Thyroid gland (tissue), 4 donors: ENCODE measurements around the gene ECT2L. TPM values are rescaled to one million over a fixed set of nuclear protein-coding genes. Genes with fewer than 3 reads are reported as not detected.
"Not testable (repeated sequence)": the region's sequence is repeated elsewhere in the genome, so short reads cannot be mapped to it uniquely, and the experiment has no call there.

ENCODE experiments used
- DNase-seq, 2 donors: peaks; one replicate each; pipeline ENCODE4 v3.0.0-alpha.2; 2019
- H3K27ac ChIP-seq, 3 donors: fragments of 200-600 bp; sonication (generic); 1 replicate in 2 of 3; 2 replicates in 1 of 3; pipeline ENCODE4 v1.5.1; 2016 to 2019; ENCODE audit warnings: mild to moderate bottlenecking in 1 of 3, moderate library complexity in 1 of 3
- H3K27me3 ChIP-seq: fragments of 200-600 bp; sonication (generic); one replicate; pipeline ENCODE4 v1.5.1; 2019
- H3K36me3 ChIP-seq, 2 donors: fragments of 200-600 bp; sonication (generic); one replicate each; pipeline ENCODE4 v1.5.1; 2016 to 2019
- H3K4me1 ChIP-seq, 2 donors: fragments of 200-600 bp; sonication (generic); one replicate each; pipeline ENCODE4 v1.5.1; 2017 to 2019
- H3K4me3 ChIP-seq, 3 donors: fragments of 200-600 bp; sonication (generic); replicated peaks in 1 of 3; 1 replicate in 2 of 3; 2 replicates in 1 of 3; pipeline ENCODE4 v1.5.1; 2016; ENCODE audit warnings: mild to moderate bottlenecking in 1 of 3
- H3K9me3 ChIP-seq: fragments of 200-600 bp; sonication (generic); one replicate; pipeline ENCODE4 v1.5.1; 2017
- POLR2A ChIP-seq, 2 donors: fragments of 450-650 bp; IDR thresholded peaks; one replicate each; pipeline ENCODE4 v1.6.1; 2017; ENCODE audit warnings: antibody characterized with exemption in 2 of 2, mild to moderate bottlenecking in 2 of 2, moderate library complexity in 1 of 2
- WGBS, 2 donors: methylation state at CpG; one replicate each; pipeline ENCODE4 v1.1.5; 2017; 5-methylcytosine and 5-hydroxymethylcytosine counted together
- intact Hi-C: fragments of 100-400 bp; cut with DNase I; formaldehyde crosslinking; loops from one replicate; pipeline ENCODE4 v1.15.1; 2023
- total RNA-seq, 4 donors: library from RNA; depleted of rRNA; stranded (reverse); fragments of >200 nt; gene quantifications; one replicate each; pipeline ENCODE4 v1.2.3, GENCODE V29; 2016
- TF ChIP-seq, protein P1 (sequence below), 6 experiments: fragments of 200-600 bp in 3 of 6; fragments of 450-650 bp in 3 of 6; sonication (generic) in 3 of 6; IDR thresholded peaks; one replicate each; pipeline ENCODE4 v1.5.1; 2016 to 2019; ENCODE audit warnings: antibody characterized with exemption in 6 of 6, mild to moderate bottlenecking in 2 of 6, inconsistent platforms in 1 of 6, moderate library complexity in 1 of 6

ECT2L gene
- total RNA-seq, 4 donors from 2014 or later, result 0.11 to 8.7 (median 0.16) TPM

DNA sequence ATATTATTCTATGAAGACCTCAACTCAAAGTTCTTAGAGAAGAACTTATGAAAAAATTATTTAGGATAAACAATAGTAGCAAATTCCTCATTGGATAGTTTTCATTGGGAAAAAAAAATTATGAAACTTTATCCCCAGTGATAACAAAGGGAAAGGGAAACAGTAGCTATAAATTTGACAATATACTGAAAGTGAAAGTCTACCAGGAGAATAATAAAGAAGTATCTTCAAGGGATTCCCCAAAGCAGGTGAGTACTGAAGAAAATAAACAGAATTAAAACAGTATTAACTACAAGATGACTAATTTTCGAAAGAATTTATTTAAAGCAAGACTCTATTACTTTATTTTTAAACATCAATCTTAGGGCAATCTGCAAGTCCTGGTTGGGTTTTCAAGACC is 135.8 kb downstream of the ECT2L start:
- intact Hi-C loops, result no loop called here
- H3K9me3 ChIP-seq, result no peaks in the 10 kb centered on the region
- peaks cover 0 to 11% of the 10 kb centered on the region in 2 donors for H3K36me3 ChIP-seq
- TF ChIP-seq, protein P1, sequence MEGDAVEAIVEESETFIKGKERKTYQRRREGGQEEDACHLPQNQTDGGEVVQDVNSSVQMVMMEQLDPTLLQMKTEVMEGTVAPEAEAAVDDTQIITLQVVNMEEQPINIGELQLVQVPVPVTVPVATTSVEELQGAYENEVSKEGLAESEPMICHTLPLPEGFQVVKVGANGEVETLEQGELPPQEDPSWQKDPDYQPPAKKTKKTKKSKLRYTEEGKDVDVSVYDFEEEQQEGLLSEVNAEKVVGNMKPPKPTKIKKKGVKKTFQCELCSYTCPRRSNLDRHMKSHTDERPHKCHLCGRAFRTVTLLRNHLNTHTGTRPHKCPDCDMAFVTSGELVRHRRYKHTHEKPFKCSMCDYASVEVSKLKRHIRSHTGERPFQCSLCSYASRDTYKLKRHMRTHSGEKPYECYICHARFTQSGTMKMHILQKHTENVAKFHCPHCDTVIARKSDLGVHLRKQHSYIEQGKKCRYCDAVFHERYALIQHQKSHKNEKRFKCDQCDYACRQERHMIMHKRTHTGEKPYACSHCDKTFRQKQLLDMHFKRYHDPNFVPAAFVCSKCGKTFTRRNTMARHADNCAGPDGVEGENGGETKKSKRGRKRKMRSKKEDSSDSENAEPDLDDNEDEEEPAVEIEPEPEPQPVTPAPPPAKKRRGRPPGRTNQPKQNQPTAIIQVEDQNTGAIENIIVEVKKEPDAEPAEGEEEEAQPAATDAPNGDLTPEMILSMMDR (IDR thresholded peaks at IDR 0.05), result no peak
- TF ChIP-seq POLR2A (IDR thresholded peaks at IDR 0.05), result no peak
- no peak for DNase-seq
- no peak overlapping the region for H3K4me3 ChIP-seq
- 88 to 98% methylated on average over 1 of the region's 1 CpG for WGBS, 2 donors
- no peak overlapping the region for H3K27ac ChIP-seq
- H3K27me3 ChIP-seq, result no peaks in the 10 kb centered on the region
- no peaks in the 10 kb centered on the region for H3K4me1 ChIP-seq

DNA sequence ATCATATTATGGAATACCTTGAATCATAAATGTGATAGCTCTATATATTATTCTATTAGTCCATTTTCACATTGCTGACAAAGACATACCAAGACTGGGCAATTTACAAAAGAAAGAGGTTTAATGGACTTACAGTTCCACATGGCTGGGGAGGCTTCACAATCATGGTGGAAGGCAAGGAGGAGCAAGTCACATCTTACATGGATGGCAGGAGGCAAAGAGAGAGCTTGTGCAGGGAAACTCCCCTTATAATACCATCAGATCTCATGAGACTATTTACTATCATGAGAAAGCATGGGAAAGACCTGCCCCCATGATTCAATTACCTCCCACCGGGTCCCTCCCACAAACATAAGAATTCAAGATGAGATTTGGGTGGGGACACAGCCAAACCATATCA is 141.0 kb downstream of the ECT2L start:
- 92 to 97% methylated on average over 1 of the region's 1 CpG for WGBS, 2 donors
- H3K36me3 ChIP-seq, DNase-seq, intact Hi-C loops, H3K27ac ChIP-seq, H3K4me1 ChIP-seq, H3K27me3 ChIP-seq, H3K9me3 ChIP-seq, H3K4me3 ChIP-seq: not testable (repeated sequence)

DNA sequence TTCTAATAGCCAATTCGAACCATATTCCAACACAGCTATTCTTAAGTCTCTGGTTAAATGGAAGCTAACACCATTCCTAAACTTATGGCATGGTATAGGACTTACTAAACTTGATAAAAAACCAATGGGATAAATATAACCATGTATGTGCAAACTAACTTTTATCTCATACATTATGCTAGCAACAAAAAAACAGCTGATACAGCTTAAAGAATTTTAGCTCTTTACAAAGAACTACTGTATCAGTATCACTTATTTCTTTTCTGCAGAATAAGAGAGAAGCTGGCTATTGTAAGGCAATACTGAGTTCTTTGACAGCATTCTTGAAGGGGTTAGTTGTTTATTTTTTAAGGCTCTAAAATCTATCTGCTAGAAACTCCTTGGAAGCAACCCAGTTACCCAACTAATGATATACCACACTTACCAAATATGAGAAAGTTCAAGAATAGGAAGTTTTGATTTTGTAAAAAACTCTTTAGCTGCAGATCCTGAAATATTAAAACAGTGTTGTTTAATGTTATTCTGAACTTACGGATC is 147.3 kb downstream of the ECT2L start:
- Histone ChIP-seq H3K4me3 (no peak overlapping the region), H3K9me3 (no peaks in the 10 kb centered on the region), H3K27ac (no peak overlapping the region), H3K36me3 (peaks cover 0 to 4% of the 10 kb centered on the region in 2 donors), H3K27me3 (no peaks in the 10 kb centered on the region), H3K4me1 (no peaks in the 10 kb centered on the region)
- DNase-seq, result no peak
- intact Hi-C loops, result no loop called here
- WGBS, 2 donors, result 97 to 98% methylated on average over 2 of the region's 2 CpGs
- TF ChIP-seq, protein P1 (IDR thresholded peaks at IDR 0.05), result no peak
- no peak for TF ChIP-seq POLR2A (IDR thresholded peaks at IDR 0.05)

DNA sequence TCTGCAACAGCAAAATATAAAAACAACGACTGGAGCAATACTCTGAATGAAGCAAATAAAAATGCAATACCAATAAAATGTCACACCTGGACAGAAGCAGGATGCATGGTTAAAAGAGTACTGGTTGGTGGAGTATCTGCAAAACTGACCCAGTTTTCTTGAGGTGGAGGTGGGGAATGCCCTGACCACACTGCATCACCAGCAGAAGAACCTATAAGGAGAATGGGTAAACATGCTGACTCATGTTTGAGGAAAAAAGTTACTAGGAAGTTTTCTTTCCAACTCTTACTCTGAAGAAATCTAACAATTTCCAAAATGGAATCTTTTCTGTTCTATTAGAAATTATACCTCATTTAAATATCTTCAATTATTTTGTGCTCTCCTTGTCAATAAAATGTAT is 148.5 kb downstream of the ECT2L start:
- no peaks in the 10 kb centered on the region for H3K9me3 ChIP-seq
- 90 to 91% methylated on average over 1 of the region's 1 CpG for WGBS, 2 donors
- no peaks in the 10 kb centered on the region for H3K27me3 ChIP-seq
- H3K36me3 ChIP-seq, result peaks cover 0 to 4% of the 10 kb centered on the region in 2 donors
- H3K27ac ChIP-seq, result no peak overlapping the region
- no peaks in the 10 kb centered on the region for H3K4me1 ChIP-seq
- peak in 1 of 2 donors; percentile 4 for DNase-seq
- TF ChIP-seq POLR2A (IDR thresholded peaks at IDR 0.05), result no peak
- TF ChIP-seq, protein P1 (IDR thresholded peaks at IDR 0.05), result no peak
- intact Hi-C loops, result no loop called here
- no peak overlapping the region for H3K4me3 ChIP-seq

DNA sequence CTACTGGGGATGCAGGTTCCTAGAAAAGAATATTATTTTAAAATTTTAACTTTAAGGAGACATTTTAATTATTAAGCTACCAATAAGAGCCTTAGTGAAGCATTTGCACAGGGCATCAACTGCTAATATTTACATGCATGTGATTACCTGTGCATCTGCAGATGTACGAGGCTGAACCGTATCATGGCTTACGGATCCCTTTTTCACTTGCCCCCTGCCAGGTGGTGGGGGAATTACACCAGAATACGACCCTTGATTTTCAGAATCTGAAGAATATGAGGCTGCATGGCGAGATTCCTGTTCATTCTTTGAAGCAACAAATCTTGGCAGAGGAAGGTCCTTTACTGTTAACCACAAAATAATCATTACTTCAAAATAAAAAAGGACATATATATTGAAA is 149.5 kb downstream of the ECT2L start:
- DNase-seq, result no peak

More for the DNA sequence above, 149.5 kb downstream of the ECT2L start:
- 90 to 95% methylated on average over 5 of the region's 5 CpGs for WGBS, 2 donors
- no peaks in the 10 kb centered on the region for H3K9me3 ChIP-seq
- no peak overlapping the region for H3K4me3 ChIP-seq
- no peaks in the 10 kb centered on the region for H3K27me3 ChIP-seq
- intact Hi-C loops, result no loop called here
- H3K4me1 ChIP-seq, result no peaks in the 10 kb centered on the region
- TF ChIP-seq POLR2A (IDR thresholded peaks at IDR 0.05), result no peak
- TF ChIP-seq, protein P1 (IDR thresholded peaks at IDR 0.05), result no peak
- peaks cover 0 to 4% of the 10 kb centered on the region in 2 donors for H3K36me3 ChIP-seq
- H3K27ac ChIP-seq, result no peak overlapping the region
